Spleen (tissue), 11 donors: ENCODE data around the gene CMIP. TPM values are rescaled to one million over a fixed set of nuclear protein-coding genes. Genes with fewer than 3 reads are reported as not detected.

Experiments used
- DNase-seq: peaks from one replicate; pipeline ENCODE4 v3.0.0-alpha.2; 2020
- H3K27ac ChIP-seq, 8 donors: fragments of 200-600 bp; sonication (generic) in 7 of 8; 1 replicate in 4 of 8; 2 replicates in 4 of 8; pipeline versions ENCODE4 v1.5.0 to v1.8.0; 2016 to 2021; ENCODE audit warnings: inconsistent platforms in 4 of 8, mild to moderate bottlenecking in 4 of 8, moderate library complexity in 1 of 8
- H3K27me3 ChIP-seq, 7 donors: fragments of 200-600 bp; sonication (generic) in 6 of 7; replicated peaks in 1 of 7; 1 replicate in 4 of 7; 2 replicates in 3 of 7; pipeline versions ENCODE4 v1.5.0 to v1.8.0; 2016 to 2021; ENCODE audit warnings: inconsistent platforms in 3 of 7, mild to moderate bottlenecking in 1 of 7
- H3K36me3 ChIP-seq, 6 donors: fragments of 200-600 bp; sonication (generic) in 5 of 6; 1 replicate in 4 of 6; 2 replicates in 2 of 6; pipeline versions ENCODE4 v1.5.0 to v1.8.0; 2016 to 2021; ENCODE audit warnings: inconsistent platforms in 2 of 6
- H3K4me1 ChIP-seq, 6 donors: fragments of 200-600 bp; sonication (generic) in 5 of 6; 1 replicate in 3 of 6; 2 replicates in 3 of 6; pipeline versions ENCODE4 v1.5.0 to v1.8.0; 2016 to 2021; ENCODE audit warnings: inconsistent platforms in 3 of 6
- H3K4me3 ChIP-seq, 8 donors: fragments of 200-600 bp; sonication (generic) in 7 of 8; 1 replicate in 4 of 8; 2 replicates in 4 of 8; pipeline versions ENCODE4 v1.5.0 to v1.8.0; 2016 to 2021; ENCODE audit warnings: inconsistent platforms in 4 of 8, mild to moderate bottlenecking in 4 of 8, moderate library complexity in 2 of 8
- H3K9me3 ChIP-seq, 8 donors: fragments of 200-600 bp; sonication (generic) in 7 of 8; 1 replicate in 4 of 8; 2 replicates in 4 of 8; pipeline versions ENCODE4 v1.5.0 to v1.8.0; 2016 to 2021; ENCODE audit warnings: inconsistent platforms in 4 of 8
- CTCF ChIP-seq, 11 experiments: fragments of 200-600 bp in 7 of 11; fragments of 450-650 bp in 4 of 11; sonication (generic) in 4 of 11; IDR thresholded peaks in 8 of 11; conservative IDR thresholded peaks in 3 of 11; 1 replicate in 7 of 11; 2 replicates in 4 of 11; pipeline versions ENCODE4 v1.4.0 to v1.8.0; 2016 to 2021; ENCODE audit warnings: antibody characterized with exemption in 11 of 11, inconsistent platforms in 4 of 11, mild to moderate bottlenecking in 1 of 11
- POLR2A ChIP-seq, 3 donors: fragments of 450-650 bp; IDR thresholded peaks; one replicate each; pipeline ENCODE4 v1.5.1; 2017; ENCODE audit warnings: antibody characterized with exemption in 3 of 3, mild to moderate bottlenecking in 1 of 3
- POLR2AphosphoS5 ChIP-seq, 3 donors: sonication (generic); formaldehyde crosslinking; IDR thresholded peaks; one replicate each; pipeline ENCODE4 v1.5.1; 2017; ENCODE audit warnings: antibody characterized with exemption in 3 of 3
- WGBS, 5 donors: extraction: QIAGEN DNeasy Blood & Tissue Kit in 3 of 5; methylation state at CpG; one replicate each; pipeline versions ENCODE4 v1.1.5 to v1.1.7; 2013 to 2018; 5-methylcytosine and 5-hydroxymethylcytosine counted together
- intact Hi-C: fragments of 100-400 bp; cut with DNase I; formaldehyde crosslinking; loops from one replicate; pipeline ENCODE4 v1.15.0; 2023; ENCODE audit warnings: low total_unique reads
- polyA plus RNA-seq, 3 donors: library from polyadenylated mRNA; stranded (reverse); fragments of 200-250 nt; gene quantifications; one replicate each; pipeline ENCODE4 v1.2.1, GENCODE V29; 2013
- total RNA-seq, 7 donors: library from RNA; depleted of rRNA in 3 of 7; stranded (reverse); fragments of >200 nt in 3 of 7; fragmentation: NEBNext Ultra II Directional in 4 of 7; extraction: Animal tissue kit (Norgen Biotek cat#: 25700) in 4 of 7; gene quantifications; one replicate each; pipeline versions ENCODE4 v1.1.0 to v1.2.1, GENCODE V29; 2016 to 2021
- donor health status: healthy with polysubstance abuse.
- donor health status: DM: no; HTN: no; CAD: no; lungs with moderate emphysema.
- donor health status: DM: no; HTN: no; CAD: no.
- donor health status: Bipolar disorder and iron deficiency.
- donor health status: healthy.
- donor health status: DM: no; HTN: no; CAD: no.
- donor health status: DM: yes; HTN: yes; CAD: no.

The CMIP gene
- total and polyA plus RNA-seq, 10 donors: 6.0 to 107 (median 63.6) TPM

DNA sequence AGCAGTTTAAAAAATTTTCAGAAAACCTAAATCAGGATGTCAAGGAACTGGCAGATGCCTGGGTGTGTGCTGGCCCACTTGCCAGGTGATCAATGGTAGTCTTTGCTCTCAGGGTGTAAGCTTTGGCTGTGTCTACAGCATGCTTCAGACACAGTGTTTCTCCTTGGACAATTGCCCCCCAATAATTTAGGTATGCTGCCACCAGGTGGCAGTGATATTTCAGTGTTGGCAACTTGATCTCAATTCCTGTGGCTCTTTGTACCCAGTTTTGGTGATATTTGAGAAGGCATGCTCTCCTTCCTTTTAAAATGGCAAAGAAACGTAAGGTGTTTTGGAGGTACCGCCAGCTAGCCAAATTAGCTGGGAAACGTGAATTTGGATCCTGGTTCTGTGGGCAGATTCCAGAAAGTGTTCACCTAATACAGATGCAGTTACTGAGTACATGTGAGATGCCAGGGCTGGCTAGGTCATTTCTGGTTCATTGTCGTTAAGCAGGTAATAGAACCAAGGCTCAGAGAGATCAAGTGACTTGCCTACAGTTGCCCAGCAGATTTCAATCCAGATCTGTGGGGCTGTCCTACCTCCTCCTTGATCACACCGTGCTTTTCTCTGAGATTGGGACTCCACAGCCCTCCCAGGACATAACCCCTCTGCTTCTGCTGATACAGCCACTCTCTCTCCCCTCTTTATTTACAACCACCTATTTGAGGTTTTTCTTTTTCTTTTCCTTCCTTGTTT, 178.9 kb downstream of the CMIP start:
- H3K9me3 ChIP-seq: no peaks in the 10 kb centered on the region
- intact Hi-C loops: no loop called here
- no peaks in the 10 kb centered on the region for H3K27me3 ChIP-seq
- peaks cover 8 to 35% (median 14%) of the 10 kb centered on the region in 6 donors for H3K4me1 ChIP-seq
- DNase-seq: no peak
- 82 to 91% (median 84%) methylated on average over 5 of the region's 5 CpGs for WGBS, 5 donors
- H3K36me3 ChIP-seq: peaks cover 0 to 70% (median 4%) of the 10 kb centered on the region in 6 donors
- no peak overlapping the region for H3K27ac ChIP-seq
- no peak overlapping the region for H3K4me3 ChIP-seq
- TF ChIP-seq POLR2AphosphoS5 (IDR thresholded peaks at IDR 0.05) (no peak), POLR2A (IDR thresholded peaks at IDR 0.05) (no peak), CTCF (IDR thresholded peaks at IDR 0.05 in 8 of 11, conservative IDR thresholded peaks at IDR 0.05 in 3 of 11) (peak; percentile 31 to 82 (median 70))

DNA sequence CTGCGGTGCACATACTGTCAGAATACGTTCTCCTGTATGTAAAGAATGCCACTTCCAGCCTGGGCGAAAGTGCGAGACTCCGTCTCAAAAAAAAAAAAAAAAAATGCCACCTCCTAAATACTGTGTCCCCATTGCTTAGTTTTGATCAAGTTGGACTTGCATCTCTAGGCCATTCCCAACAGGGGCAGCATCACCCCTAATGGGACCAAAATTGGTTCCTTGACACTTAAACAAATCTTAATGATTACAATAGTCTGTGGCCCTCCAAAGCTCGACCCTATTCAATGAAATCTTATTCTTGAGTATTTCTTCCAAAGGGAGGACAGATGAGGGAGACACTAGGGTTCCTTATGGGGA, 179.8 kb downstream of the CMIP start:
- peaks cover 0 to 61% (median 4%) of the 10 kb centered on the region in 6 donors for H3K36me3 ChIP-seq
- H3K27me3 ChIP-seq: no peaks in the 10 kb centered on the region
- intact Hi-C loops: no loop called here
- H3K9me3 ChIP-seq: no peaks in the 10 kb centered on the region
- peaks cover 8 to 35% (median 14%) of the 10 kb centered on the region in 6 donors for H3K4me1 ChIP-seq
- H3K27ac ChIP-seq: peak overlapping the region in 3 of 8 donors; percentile 26 to 63 (median 43)
- no peak for DNase-seq
- H3K4me3 ChIP-seq: no peak overlapping the region
- no peak for TF ChIP-seq POLR2A (IDR thresholded peaks at IDR 0.05)
- no peak for TF ChIP-seq CTCF (IDR thresholded peaks at IDR 0.05 in 8 of 11, conservative IDR thresholded peaks at IDR 0.05 in 3 of 11)
- no peak for TF ChIP-seq POLR2AphosphoS5 (IDR thresholded peaks at IDR 0.05)
- 94 to 96% (median 96%) methylated on average over 6 of the region's 6 CpGs for WGBS, 5 donors

- peak overlapping the region in 4 of 8 donors; percentile 26 to 63 (median 40) for H3K27ac ChIP-seq
- peaks cover 8 to 35% (median 14%) of the 10 kb centered on the region in 6 donors for H3K4me1 ChIP-seq
- H3K27me3 ChIP-seq: no peaks in the 10 kb centered on the region
- WGBS, 5 donors: 58 to 69% (median 61%) methylated on average over 11 of the region's 11 CpGs
- peaks cover 0 to 59% (median 4%) of the 10 kb centered on the region in 6 donors for H3K36me3 ChIP-seq
- no peak for DNase-seq
- H3K9me3 ChIP-seq: no peaks in the 10 kb centered on the region
- H3K4me3 ChIP-seq: no peak overlapping the region
- TF ChIP-seq POLR2AphosphoS5 (IDR thresholded peaks at IDR 0.05): peak in 2 of 3 donors; percentile 4 to 6
- TF ChIP-seq POLR2A (IDR thresholded peaks at IDR 0.05): no peak
- intact Hi-C loops: no loop called here
These were observed 180.3 kb downstream of the CMIP start for GRCh38 chr16:81624760-81625543.

DNA sequence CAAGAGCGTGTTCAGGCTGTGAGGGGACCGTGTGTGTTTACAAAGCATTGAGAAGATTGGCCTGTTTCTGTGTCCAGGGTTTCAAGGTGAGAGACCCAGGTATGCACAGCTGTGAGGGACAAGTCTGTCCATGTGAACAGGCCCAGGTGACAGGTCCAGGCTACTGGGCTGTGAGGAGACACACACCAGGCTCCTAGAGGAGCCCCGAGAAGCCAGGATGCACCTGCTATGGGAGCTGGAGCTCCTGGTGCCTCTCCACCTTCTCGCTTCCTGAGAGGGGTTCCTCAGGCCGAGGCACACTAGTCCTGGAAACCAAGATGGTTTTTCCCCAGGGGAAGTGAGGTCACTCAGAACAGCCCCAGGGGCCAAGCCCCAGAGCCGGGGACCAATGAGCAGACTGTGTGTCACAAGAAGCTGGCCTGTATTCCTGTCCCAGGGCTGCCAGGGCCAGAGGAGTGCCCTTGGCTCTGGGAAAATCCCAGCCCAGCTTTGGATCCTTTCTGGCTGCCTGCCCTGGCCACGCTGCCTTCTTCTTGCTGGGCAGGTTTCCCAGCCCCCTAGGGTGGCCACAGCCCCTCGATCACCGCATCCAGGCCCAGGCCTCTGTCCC, 181.0 kb downstream of the CMIP start:
- Histone ChIP-seq H3K36me3 (peaks cover 0 to 59% (median 3%) of the 10 kb centered on the region in 6 donors), H3K4me3 (no peak overlapping the region), H3K9me3 (no peaks in the 10 kb centered on the region), H3K27ac (peak overlapping the region in 4 of 8 donors; percentile 26 to 63 (median 40)), H3K4me1 (peaks cover 8 to 41% (median 17%) of the 10 kb centered on the region in 6 donors), H3K27me3 (no peaks in the 10 kb centered on the region)
- no peak for DNase-seq
- TF ChIP-seq POLR2AphosphoS5 (IDR thresholded peaks at IDR 0.05) (peak in 2 of 3 donors; percentile 36 to 52), CTCF (IDR thresholded peaks at IDR 0.05 in 8 of 11, conservative IDR thresholded peaks at IDR 0.05 in 3 of 11) (no peak)
- 49 to 65% (median 60%) methylated on average over 6 to 9 of the region's 9 CpGs for WGBS, 5 donors
- intact Hi-C loops: no loop called here
